GM04503 (cell line): ENCODE results near the gene CARMIL3.
A peak's percentile ranks its signal among the peaks of the same experiment; 100 is the strongest.
"Not testable (repeated sequence)": the region's sequence is repeated elsewhere in the genome, so short reads cannot be mapped to it uniquely, and the experiment has no call there.

Experiments used
- DNase-seq: peaks from one replicate; pipeline ENCODE4 v3.0.0-alpha.2; 2012; ENCODE audit warnings: low read depth

The CARMIL3 gene

GRCh38 chr14:24051789-24052655 lies at the start of gene CARMIL3:
Gene CARMIL3, plus strand, starts transcription at chr14:24052009. Its CDS starts 145 bp downstream, at chr14:24052154.
- no peak for DNase-seq

- DNase-seq = not testable (repeated sequence)
Observed at GRCh38 chr14:24006471-24006816, 45.4 kb upstream of the CARMIL3 start.

- DNase-seq = not testable (repeated sequence)
Observed at GRCh38 chr14:24006817-24007652, 44.8 kb upstream of the CARMIL3 start.

- no peak for DNase-seq
Observed at GRCh38 chr14:24011051-24011450, 40.8 kb upstream of the CARMIL3 start.

- DNase-seq = not testable (repeated sequence)
Observed at GRCh38 chr14:24012726-24013273, 39.0 kb upstream of the CARMIL3 start.

- DNase-seq = peak; percentile 16
Observed at GRCh38 chr14:24013654-24014514, 37.9 kb upstream of the CARMIL3 start.

GRCh38 chr14:24015745-24016144 lies 36.1 kb upstream of the CARMIL3 start:
- not testable (repeated sequence) for DNase-seq

- not testable (repeated sequence) for DNase-seq
Observed at GRCh38 chr14:24018978-24019377, 32.8 kb upstream of the CARMIL3 start.

- DNase-seq = not testable (repeated sequence)
Observed at GRCh38 chr14:24019944-24020343, 31.9 kb upstream of the CARMIL3 start.

GRCh38 chr14:24020520-24020919 lies 31.3 kb upstream of the CARMIL3 start:
- not testable (repeated sequence) for DNase-seq

- not testable (repeated sequence) for DNase-seq
Observed at GRCh38 chr14:24024939-24025418, 26.8 kb upstream of the CARMIL3 start.

- not testable (repeated sequence) for DNase-seq
Observed at GRCh38 chr14:24029687-24030086, 22.1 kb upstream of the CARMIL3 start.

- DNase-seq = not testable (repeated sequence)
Observed at GRCh38 chr14:24031331-24031730, 20.5 kb upstream of the CARMIL3 start.

GRCh38 chr14:24032727-24033418 lies 18.9 kb upstream of the CARMIL3 start:
- peak; percentile 69 for DNase-seq

- DNase-seq = not testable (repeated sequence)
Observed at GRCh38 chr14:24035769-24036168, 16.0 kb upstream of the CARMIL3 start.

- DNase-seq = peak; percentile 16
Observed at GRCh38 chr14:24036169-24036962, 15.4 kb upstream of the CARMIL3 start.

- not testable (repeated sequence) for DNase-seq
Observed at GRCh38 chr14:24036963-24037657, 14.7 kb upstream of the CARMIL3 start.

GRCh38 chr14:24037658-24038037 lies 14.2 kb upstream of the CARMIL3 start:
- DNase-seq = no peak

- DNase-seq = no peak
Observed at GRCh38 chr14:24038686-24039085, 13.1 kb upstream of the CARMIL3 start.
